IMR-90 (cell line): Measurements from ENCODE around the gene UCKL1.
"Not testable (repeated sequence)": the region's sequence is repeated elsewhere in the genome, so short reads cannot be mapped to it uniquely, and the experiment has no call there.

Experiments
- CTCF ChIP-seq: conservative IDR thresholded peaks from 2 replicates; pipeline ENCODE4 v1.5.1; 2012; ENCODE audit warnings: mild to moderate bottlenecking, low read depth, low read length, improper control_type of control experiment
- MXI1 ChIP-seq: IDR thresholded peaks from 2 replicates; pipeline ENCODE4 v1.6.1; 2012; ENCODE audit warnings: low read depth, mild to moderate bottlenecking, low read length, moderate library complexity, borderline replicate concordance
- POLR2A ChIP-seq: IDR thresholded peaks from 2 replicates; pipeline ENCODE4 v1.6.1; 2012; ENCODE audit warnings: mild to moderate bottlenecking, low read depth, low read length
- SMC3 ChIP-seq: fragments of 150-350 bp; IDR thresholded peaks from 2 replicates; pipeline ENCODE4 v1.6.1; 2016; ENCODE audit warnings: low read depth, mild to moderate bottlenecking, antibody characterized with exemption, low read length, moderate library complexity

GRCh38 chr20:63971960-63972311 lies 15.7 kb upstream of the UCKL1 start:
- not testable (repeated sequence) for TF ChIP-seq CTCF, MXI1, POLR2A, SMC3
